Islet precursor cell (in vitro differentiated cells): ENCODE data around the gene PKNOX1.
A peak's percentile ranks its signal among the peaks of the same experiment; 100 is the strongest.
"Not testable (repeated sequence)": the region's sequence is repeated elsewhere in the genome, so short reads cannot be mapped to it uniquely, and the experiment has no call there.

ENCODE experiments used
- DNase-seq: peaks from one replicate; pipeline ENCODE4 v3.0.0-alpha.2; 2018

Gene PKNOX1

DNA sequence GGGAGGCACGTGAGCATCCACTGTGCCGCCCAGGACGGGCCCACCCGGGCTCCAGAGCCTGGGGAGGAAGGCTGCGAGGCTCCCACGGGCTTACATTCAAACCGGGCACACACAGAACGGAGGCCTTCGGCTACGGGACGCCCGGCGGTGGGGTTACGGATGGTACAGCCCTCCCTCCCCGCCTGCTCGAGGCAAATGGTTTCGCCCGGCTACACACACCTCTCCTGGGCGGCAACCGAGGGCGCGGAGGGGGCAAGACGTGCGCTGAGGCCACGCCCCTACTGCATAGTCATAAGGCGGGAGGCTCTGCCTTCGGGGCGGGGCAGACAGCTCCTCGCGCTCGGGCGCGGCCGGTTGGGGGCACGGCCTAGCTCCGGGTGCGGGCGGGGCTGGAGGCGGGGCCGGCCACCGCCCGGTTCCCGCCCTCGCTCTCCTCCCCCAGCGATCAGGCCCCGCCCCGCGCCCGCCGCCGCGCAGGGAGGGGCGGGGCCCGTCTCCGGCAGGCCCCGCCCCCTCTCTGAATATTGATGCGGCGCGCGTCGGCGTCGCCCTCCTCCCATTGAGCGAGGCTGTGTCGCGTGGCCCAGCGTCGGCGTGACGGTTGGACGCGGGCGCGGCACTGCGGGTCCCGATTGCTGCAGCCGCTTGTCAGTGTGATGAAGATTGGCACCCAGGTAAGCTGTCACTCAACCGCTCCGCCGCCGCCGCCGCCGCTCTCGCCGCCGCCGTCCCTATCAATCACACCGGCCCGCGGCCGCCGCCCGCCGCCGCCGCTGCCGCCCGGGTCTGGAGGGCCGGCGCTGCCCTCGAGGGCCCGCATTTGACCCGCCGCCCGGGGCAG lies at the start of gene PKNOX1:
Gene PKNOX1, plus strand, starts transcription at position 572 of the 841 bp plus-strand sequence. CDS start 29,820 bp downstream, outside the sequence.
- DNase-seq = peak; percentile 99

- peak; percentile 96 for DNase-seq
Measured at GRCh38 chr21:42925114-42925926, 49.0 kb upstream of the PKNOX1 start, which contains the start of gene ERVH48-1. TSS of gene ERVH48-1 (minus strand) at chr21:42925630. CDS start at chr21:42919006, 6,624 bp downstream.

DNA sequence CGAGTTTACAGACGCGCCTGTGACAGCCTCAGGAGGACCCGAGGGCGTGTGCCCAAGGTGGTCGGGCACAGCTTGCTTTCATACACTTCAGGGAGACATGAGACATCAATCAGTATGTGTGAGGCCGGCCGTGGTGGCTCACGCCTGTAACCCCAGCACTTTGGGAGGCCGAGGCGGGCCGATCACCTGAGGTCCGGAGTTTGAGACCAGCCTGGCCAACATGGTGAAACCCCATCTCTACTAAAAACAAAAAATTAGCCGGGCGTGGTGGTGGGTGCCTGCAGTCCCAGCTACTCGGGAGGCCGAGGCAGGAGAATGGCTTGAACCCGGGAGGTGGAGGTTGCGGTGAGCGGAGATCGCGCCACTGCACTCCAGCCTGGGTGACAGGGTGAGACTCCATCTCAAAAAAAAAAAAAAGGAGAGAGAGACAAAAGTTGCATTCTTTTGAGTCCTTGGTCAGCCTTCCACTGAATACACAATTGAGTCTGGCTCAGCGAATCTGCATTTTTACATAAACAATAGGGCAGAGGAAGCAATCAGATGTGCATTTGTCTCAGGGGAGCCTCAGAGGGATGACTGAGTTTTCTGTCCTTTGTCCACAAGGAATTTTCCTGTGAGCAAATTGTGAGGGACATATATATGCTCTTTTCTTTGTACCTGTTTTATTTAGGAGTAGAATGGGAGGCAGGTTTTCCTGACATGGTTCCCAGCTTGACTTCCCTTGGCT lies 46.7 kb upstream of the PKNOX1 start:
- not testable (repeated sequence) for DNase-seq

DNA sequence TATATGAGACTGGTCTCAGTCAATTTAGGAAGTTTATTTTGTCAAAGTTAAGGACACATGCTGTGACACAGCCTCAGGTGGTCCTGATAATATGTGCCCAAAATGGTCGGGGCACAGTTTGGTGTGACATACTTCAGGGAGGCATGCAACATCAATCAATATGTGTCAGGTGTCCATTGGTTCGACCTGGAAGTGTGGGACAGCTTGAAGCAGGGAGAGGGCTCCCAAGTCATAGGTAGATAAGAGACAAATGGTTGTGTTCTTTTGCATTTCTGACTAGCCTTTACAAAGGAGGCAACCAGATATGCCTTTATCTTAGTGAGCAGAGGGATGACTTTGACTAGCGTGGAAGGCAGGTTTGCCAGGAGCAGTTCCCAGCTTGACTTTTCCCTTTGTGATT lies 44.4 kb upstream of the PKNOX1 start:
- DNase-seq = no peak

GRCh38 chr21:42931560-42932235 lies 42.7 kb upstream of the PKNOX1 start:
- peak; percentile 90 for DNase-seq

DNA sequence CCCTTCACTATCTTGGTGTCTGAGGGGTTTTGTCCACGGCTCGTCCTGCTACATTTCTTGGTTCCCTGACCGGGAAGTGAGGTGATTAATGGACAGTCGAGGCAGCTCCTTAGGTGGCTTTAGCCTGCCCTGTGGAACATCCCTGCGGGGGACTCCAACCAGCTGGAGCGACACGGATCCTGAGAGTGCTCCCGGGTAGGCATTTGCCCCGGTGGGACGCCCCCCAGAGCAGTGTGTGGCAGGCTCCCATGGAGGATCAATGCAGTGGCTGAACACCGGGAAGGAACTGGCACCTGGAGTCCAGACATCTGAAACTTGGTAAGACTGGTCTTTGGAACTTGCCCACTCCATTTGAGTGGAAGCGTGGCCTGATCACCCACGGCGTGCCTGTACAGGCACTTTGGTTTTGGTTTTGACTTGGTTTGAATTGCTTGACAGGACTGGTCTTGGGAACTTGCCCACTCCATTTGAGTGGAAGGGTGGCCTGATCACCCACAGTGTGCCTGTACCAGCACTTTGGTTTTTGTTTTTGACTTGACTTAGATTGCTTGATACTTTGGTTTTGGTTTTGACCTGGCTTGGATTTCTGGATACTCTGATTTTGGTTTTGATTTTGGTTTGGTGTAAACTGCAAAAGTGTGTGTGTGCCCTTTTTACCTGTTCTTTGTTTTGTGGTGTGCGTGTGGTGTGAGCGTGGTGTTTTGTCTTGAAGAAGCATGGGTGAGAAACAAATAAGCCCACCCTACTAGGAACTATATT lies 41.8 kb upstream of the PKNOX1 start:
- not testable (repeated sequence) for DNase-seq

DNA sequence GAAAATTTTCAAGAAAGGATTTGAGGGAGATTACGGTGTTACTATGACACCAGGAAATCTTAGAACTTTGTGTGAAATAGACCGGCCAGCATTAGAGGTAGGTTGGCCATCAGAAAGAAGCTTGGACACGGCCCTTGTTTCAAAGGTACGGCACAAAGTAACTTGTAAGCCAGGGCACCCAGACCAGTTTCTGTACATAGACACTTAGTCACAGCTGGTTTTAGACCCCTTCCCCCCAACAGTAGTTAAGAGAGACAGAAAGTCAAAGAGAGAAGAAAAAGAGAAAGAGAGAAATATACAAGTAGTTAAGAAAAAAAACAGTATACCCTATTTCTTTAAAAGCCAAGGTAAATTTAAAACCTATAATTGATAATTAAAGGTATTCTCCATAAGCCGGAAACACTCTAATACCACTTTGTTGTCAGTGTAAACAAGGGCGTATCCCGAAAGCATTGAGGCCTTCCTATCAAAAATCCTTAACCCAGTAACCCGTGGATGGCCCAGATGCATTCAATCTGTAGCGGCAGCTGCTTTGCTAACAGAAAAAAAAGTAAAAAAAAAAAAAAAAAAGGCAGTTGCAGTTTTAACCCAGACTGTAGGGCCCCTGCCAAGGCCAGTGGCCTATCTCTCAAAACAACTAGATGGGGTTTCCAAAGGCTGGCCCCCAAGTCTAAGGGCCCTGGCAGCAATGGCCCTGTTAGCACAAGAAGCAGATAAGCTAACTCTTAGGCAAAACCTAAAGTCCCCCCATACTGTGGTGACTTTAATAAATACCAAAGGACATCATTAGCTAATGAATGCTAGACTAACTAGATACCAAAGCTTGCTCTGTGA lies 41.0 kb upstream of the PKNOX1 start:
- not testable (repeated sequence) for DNase-seq

DNA sequence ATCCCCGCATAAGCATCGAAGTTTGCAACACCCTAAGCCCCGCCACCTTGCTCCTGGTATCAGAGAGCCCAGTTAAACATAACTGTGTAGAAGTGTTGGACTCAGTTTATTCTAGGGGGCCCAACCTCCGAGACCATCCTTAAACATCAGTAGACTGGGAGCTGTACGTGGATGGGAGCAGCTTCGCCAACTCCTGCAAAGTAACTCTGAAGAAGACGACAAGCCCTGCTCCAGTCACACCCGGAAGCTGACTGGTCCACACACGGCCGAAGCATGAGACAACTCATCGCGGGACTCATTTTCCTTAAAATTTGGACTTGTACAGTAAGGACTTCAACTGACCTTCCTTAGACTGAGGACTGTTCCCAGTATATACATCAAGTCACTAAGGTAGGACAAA lies 40.4 kb upstream of the PKNOX1 start:
- DNase-seq = not testable (repeated sequence)

- DNase-seq = not testable (repeated sequence)
Measured at GRCh38 chr21:42936360-42936759, 38.0 kb upstream of the PKNOX1 start.

GRCh38 chr21:42937034-42937940 lies 37.1 kb upstream of the PKNOX1 start:
- peak; percentile 80 for DNase-seq

GRCh38 chr21:42937960-42938605 lies 36.3 kb upstream of the PKNOX1 start:
- DNase-seq = no peak

DNA sequence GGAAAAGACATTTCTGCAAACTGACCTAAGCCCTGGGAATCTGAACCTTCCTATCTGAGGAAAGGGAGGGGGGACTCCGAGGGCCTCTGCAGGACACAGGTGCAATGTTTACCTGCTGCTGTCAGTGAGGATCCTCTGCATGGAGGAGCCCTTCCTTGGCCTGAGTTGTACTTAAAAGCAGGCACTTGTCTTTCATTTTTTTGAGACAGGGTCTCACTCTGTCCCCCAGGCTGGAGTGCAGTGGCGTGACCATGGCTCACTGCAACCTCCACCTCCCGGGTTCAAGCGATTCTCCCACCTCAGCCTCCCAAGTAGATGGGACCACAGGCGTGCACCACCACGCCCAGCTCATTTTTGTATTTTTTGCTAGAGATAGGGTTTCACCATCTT lies 35.8 kb upstream of the PKNOX1 start:
- DNase-seq = not testable (repeated sequence)

DNA sequence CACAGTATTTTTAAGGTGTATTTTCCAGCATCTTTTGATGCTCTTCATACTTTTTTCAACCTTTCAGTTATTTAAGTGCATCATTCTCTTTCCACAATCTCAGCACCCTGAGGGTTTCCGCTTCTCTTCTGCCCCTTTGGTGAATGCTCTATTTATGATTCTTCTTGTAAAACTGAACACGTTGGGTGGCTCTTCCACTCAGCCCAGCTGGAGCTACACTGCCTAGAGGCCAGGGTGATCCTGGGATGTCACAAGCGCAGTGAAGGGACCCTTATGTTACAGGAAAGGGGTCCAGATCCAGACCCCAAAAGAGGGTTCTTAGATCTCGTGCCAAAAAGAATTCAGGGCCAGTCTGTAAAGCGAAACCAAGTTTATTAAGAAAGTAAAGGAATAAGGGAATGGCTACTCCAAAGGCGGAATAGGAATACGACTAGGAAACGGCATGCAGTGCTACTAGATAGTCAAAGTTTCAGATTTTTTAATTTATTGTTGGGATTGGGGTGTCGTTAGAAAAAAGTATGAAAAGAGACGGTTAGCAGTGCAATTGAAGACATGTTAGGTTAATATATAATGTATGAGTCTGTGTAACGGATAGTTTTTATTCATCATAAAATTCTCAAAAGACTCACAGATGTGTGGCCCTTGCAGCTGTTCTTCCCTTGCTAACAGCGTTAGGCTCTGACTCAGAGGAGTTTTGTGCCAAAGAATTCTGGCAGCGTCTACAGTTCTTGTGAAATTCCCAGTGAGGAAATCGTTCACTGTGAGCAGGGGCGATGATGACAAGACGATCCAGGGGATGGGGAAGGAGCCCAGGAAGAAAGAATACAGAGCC lies 34.6 kb upstream of the PKNOX1 start:
- DNase-seq = no peak

GRCh38 chr21:42941696-42942085 lies 32.7 kb upstream of the PKNOX1 start:
- DNase-seq = peak; percentile 66

DNA sequence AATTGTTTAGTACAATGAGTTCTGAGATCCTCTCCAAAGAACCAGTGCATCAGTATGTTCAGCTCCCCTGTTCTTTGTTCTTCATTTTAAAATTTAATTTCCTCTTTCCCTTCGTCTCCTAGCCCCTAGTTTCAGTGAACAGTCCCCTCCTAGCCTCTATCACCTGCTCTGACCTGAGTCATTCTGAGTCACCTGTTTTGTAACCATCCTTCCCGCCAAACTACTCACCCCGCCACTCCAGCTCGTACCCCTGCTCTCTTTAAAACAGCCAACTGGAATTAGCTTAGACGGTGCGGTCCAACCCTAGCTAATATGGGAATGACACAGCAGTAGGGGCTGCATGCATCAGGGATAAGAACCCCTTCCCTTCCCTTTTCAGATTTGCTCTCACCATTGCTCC lies 32.1 kb upstream of the PKNOX1 start:
- no peak for DNase-seq

- not testable (repeated sequence) for DNase-seq
Measured at GRCh38 chr21:42949094-42949755, 25.1 kb upstream of the PKNOX1 start.

GRCh38 chr21:42951193-42951592 lies 23.2 kb upstream of the PKNOX1 start:
- not testable (repeated sequence) for DNase-seq
